Eye (tissue), 1 donor: ENCODE measurements around the gene CCDC57.

Source experiments
- DNase-seq: peaks from one replicate; pipeline ENCODE4 v3.0.0-alpha.2; 2015

CCDC57 gene

GRCh38 chr17:82076785-82077591 lies 135.7 kb downstream of the CCDC57 start:
- no peak for DNase-seq

GRCh38 chr17:82076018-82076784 lies 136.4 kb downstream of the CCDC57 start:
- no peak for DNase-seq

DNA sequence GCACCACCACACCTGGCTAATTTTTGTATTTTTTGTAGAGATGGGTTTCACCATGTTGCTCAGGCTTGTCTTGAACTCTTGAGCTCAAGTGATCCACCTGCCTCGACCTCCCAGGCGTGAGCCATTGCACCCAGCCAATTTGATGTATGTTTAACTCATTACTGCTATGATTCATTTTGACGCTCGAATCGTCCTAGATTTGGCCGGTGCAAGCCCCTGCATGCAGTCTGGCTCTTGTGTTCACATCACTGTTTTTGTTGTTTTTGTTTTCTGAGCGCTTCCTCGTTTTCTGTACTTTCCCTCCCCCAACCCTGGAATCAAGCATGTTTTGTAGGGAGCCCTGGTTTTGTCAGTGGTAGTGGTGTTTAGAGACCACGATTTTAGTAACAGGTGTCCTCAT lies 139.2 kb downstream of the CCDC57 start:
- DNase-seq = no peak

DNA sequence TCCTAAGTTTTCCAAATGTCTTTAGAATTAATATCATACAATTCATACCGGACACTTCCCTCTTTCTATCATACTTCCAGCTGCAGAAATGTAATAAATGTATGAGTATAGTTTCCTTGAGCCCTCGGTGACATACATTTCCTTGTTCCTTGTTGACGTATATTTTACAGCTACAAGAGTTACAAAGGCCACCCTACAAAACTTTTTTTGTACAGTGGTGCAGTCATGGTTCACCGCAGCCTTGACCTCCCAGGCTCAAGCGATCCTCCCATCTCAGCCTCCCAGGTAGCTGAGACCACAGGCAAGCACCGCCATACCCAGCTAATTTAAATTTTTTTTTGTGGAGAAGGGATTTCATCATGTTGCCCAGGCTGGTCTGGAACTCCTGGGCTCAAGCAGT lies 139.8 kb downstream of the CCDC57 start:
- DNase-seq = no peak

- DNase-seq = no peak
Observed at GRCh38 chr17:82070611-82071010, 142.0 kb downstream of the CCDC57 start.

DNA sequence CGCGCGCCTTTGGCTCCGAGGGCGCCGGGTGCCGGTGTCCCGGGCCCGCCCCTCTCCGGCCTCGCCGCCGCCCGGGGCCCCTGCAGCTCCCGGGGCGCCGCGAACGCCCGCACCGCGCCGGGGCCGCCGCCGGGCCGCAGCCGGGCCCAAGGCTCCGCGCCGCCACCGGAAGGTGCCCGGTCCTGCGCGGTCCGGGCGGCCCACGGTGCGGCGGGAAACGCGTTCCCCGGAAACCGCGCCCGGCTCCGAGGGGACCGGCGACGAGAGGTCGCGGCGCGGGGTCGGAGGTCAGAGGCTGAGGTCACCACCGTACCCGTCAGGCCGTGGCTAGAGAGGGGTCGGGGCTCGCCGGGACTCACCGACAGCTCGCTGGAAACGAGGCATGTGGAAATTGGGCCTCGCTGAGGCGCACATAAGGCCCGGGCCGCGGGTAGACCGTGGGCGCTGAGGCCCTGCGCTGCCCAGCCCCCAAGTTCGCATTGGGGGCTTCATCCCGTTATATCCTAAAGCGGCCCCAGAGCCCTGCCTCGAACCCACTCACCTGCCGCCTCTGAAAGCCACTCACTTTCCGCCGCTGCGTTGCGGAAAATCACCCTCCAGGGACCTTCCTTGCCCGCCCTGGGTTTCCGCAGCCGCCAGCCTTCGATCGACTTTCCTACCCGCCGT lies 146.9 kb downstream of the CCDC57 start, which contains the start of gene DUS1L:
DUS1L (minus strand) TSS at position 167 of the 666 bp plus-strand sequence. CDS start 745 bp downstream, outside the sequence.
- DNase-seq = peak; percentile 74

DNA sequence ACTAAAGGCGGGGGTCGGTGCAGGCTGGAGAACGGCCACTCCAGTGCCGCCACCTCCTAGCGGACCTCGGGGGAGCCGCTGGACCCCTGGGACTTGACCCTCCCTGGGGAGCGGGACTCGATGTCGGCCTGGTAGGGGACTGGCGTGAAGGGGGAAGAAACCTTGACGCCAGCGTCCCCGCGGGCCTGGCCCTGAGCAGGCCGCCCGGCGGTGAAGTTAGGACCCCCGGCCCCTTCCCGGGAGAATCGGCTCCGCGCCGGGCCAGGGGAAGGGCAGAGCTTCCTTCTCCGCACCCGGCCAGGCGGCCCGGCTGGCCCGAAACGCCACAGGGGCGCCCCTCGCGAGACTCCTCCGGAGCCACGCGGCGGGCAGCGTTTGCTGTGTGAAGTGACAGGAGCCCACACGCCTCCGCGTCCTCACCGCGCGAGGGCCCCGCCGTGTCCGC lies 147.4 kb downstream of the CCDC57 start:
- DNase-seq = peak; percentile 20

- DNase-seq = no peak
Observed at GRCh38 chr17:82064433-82065192, 148.0 kb downstream of the CCDC57 start.

DNA sequence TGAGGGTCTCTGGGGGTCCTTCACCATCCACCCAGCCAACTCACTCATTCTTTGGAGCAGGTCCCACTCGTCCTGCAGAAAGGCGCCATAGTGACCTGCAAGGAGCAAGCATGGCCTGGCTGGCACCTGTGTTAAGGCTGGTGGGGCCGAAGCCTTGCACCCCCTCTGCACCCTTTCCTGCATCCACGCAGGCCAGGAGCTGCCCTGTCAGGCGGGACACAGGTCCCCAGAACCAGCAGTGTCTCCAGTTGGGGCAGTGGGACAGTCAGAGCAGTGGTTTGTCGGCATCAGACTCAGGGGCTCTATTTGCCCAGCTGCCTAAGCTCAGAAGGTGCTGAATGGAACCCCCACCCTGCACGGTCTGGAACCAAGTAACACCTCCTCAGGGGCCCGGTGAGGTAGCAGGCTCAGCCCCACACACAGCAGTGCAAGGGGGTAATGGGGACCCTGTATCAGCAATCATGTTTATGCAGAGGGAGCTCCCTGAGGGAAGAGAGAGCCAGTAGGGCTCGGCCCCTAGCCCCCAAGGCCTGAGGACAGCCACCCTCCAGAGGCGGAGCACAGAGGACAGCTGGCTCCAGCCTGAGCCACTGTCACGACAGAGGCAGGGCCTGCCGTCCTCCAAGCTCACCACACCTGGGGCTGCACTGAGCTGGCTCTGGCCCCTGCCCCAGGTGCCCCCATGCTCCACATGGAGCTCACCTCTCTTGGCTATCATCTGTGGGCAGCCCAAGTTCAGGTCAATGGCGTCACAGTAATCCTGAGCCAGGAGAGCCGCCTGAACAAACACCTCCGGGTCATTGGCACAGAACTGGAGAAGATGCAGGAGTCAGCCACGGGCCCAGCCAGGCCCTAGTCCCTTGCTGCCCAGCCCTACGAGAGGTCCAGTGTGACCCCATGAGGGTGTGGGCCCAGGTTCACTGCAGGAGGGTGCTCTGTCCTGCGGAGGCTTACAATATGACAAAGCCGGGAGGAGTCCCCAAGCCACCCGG lies 148.9 kb downstream of the CCDC57 start:
- DNase-seq = no peak

GRCh38 chr17:82062984-82063368 lies 149.7 kb downstream of the CCDC57 start:
- no peak for DNase-seq

DNA sequence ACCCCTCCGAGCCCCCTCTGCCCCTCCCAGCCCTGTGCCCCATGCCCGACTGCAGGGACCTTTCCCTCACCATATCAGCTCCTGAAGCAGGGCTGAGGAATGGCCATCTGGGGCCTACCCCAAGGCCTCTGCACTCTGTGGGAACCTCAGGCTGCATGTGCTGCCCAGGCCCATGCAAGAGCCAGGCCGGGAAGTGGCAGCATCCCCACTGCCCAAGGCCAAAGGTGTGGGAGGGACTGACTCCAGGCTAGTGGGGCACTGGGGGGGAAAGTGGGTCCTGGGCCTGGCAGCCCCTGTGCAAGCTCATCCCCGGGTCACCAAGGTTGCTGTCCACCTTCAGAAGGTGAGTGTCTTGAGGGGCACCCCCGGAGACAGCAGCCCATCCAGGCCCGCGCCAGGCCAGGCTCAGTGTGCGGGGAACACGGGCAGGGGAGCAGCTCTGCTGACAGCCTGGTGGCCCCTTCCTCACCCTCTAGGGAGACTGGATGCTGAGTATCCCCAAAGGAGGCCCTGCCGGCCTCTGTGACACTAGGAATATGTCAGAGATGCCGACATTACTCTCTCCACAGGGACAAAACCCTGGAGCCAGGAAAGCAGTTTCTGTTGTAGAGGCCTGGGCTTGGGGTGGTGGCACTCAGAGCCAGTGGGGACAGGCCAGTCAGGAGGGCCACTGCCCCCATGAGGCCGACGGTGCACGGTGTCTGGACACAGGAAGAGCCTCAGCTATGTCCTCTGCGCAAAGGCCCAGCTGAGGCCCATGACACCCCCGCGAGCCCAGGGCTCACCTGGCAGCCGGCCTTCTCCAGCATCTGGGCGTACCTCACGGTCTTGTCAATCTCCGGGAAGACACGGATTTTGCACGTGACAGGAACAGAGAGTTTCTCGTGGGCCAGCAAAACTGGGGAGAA lies 150.3 kb downstream of the CCDC57 start:
- DNase-seq = no peak

DNA sequence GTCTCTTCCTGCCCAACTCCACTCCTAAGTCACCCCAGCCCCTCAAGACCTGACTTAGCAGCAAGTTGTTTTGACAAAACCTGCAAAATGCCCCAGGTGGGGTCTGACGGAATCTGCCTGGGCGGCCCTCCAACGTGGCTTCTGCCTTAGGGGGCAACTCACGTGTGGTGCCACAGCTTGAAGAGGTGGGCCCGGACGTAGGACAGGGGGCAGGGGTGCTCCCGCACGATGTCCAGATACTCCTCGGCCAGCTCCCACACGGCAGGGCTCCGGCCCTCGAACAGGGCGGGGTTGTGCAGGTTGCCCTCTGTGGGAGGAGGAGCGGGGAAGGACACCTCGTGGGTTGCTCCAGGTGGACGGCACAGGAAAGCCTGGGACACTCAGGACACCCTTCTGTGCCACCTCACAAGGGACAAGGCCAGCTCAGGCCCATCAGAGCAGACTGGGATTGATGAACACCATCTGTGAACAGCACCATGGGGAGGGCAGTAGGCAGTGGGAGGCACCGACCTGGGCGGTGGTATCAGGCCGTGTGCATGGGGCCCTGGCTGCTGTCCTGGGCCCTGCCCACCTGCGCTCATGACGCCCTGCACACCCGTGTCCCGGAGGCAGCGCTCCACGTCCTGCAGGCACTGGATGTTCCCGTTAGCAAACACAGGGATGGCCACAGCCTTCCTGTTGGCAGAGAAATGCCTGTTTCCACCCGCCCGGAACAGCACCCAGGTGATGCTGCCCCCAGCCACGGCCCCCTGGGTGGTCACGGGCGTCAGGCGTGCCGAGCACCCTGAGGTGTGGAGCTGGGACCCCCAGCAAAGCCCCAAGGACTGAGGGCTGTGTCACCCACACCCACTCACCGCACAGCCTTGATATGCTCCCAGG lies 151.4 kb downstream of the CCDC57 start:
- no peak for DNase-seq

- no peak for DNase-seq
Observed at GRCh38 chr17:82060614-82061013, 152.0 kb downstream of the CCDC57 start.

DNA sequence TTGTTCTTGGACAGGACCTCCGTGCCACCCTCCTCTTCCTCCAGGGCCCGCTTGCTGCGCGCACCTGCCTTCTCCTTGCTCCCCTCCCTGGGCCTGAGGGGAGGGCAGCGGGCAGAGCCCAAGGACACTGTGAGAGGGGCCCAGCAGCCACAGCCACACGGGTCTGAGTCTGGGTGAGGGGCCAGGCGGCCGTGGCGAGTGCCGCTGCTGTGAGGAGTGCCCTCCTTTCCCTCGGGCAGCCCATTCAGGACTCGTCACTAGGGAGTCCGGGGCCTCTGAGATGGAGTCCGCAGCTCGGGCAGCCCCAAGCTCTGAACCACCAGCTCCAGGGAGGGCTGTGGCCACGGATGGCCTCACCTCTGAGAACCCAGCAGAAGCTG lies 152.7 kb downstream of the CCDC57 start:
- DNase-seq = no peak

DNA sequence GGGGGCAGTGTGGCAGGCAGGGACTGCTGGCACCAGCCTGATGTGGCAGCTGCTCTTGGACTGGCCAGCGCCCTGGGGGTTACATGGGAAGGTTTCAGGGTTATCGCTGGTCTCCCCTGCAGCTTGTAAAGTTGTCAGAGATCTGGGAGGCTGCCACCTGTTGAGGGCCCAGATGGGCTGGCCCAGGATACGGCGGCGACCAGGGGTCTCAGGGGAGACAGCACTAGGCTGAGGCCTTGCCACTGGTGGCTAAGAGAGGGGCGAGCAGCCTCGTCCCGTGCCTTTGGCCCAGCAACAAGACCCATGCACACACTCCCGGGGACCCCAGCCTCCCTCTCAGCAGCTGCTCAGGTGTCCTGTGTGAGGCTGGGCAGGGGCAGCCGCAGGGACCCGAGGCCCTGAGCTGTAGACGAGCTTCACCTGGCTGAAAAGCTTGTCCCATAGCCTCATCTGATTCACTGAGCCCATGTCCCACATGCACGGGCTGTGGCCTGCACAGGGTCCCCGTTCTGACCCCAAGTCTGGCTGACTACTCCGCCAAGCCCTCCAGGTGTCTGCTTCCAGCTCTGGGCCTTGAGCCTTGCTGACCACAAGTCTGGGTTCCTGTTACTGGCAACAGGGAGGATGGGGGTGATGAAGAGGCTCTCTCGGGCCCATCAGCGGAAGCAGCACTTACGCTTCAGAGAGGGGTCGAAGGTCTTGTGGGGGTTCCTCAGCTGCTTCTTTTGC lies 153.2 kb downstream of the CCDC57 start:
- DNase-seq = no peak

DNA sequence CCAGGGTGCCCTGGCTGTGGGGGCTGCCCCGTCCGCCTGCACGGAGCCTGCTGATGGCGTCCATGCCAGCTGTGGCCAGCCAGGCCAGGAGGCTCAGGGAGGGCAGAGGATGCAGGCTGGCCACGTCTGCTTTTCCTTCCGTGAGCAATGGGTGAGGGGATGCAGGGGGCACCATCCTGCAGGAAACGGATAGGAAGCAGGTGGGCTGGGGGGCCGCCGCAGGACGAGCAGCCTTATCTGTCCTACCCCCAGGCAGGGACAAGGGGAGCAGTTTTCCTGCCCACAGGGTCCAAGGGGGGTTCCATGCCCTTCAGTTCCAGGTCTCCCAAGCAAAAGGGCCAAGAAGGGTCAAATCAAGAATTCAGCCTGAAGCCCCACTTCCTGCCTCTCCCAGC lies 153.8 kb downstream of the CCDC57 start:
- no peak for DNase-seq

- DNase-seq = no peak
Observed at GRCh38 chr17:82058230-82058854, 154.3 kb downstream of the CCDC57 start.
